Smooth muscle cell (in vitro differentiated cells): ENCODE results near the gene MRPL58. TPM values are rescaled to one million over a fixed set of nuclear protein-coding genes. Genes with fewer than 3 reads are reported as not detected.

ENCODE experiments used
- polyA plus RNA-seq: library from polyadenylated mRNA; unstranded; fragments of >200 nt; fragmentation: Nextera tagmentation; extraction: Ambion mirVana; gene quantifications from 2 replicates; pipeline ENCODE4 v1.2.1, GENCODE V29; 2016
- small RNA-seq: library from RNA; depleted of rRNA; stranded (forward); fragments of <200 nt; gene quantifications from one replicate; pipeline ENCODE3, GENCODE V24; 2014
- total RNA-seq: library from RNA; depleted of rRNA; stranded (reverse); fragments of >200 nt; gene quantifications from 2 replicates; pipeline ENCODE4 v1.2.3, GENCODE V29; 2014

MRPL58 gene
- total and polyA plus RNA-seq, 2 experiments from 2014 or later, result 36.2 to 75.6 TPM

Small RNA genes lying within 50 kb of the gene (small RNA-seq; reads per million reads assigned to genes)
- not detected for gene AC111186.1
- not detected for gene RN7SL573P
- not detected for gene RNU6-362P

Other genes with a start within 250 kb of the MRPL58 start
- gene NAT9, start 236.3 kb upstream of the MRPL58 start, total RNA-seq, result 21.4 and 23.5 TPM in 2 replicates
- 42.5 and 48.3 TPM in 2 replicates for gene NAT9, start 236.3 kb upstream of the MRPL58 start, polyA plus RNA-seq
- 0.13 TPM in 2 replicates for gene GRIN2C, start 152.8 kb upstream of the MRPL58 start, total RNA-seq
- 0.30 and 0.32 TPM in 2 replicates for gene GRIN2C, start 152.8 kb upstream of the MRPL58 start, polyA plus RNA-seq
- gene FDXR, start 139.7 kb upstream of the MRPL58 start, total RNA-seq, result 5.6 and 10.4 TPM in 2 replicates
- gene FDXR, start 139.7 kb upstream of the MRPL58 start, polyA plus RNA-seq, result 18.7 and 22.1 TPM in 2 replicates
- gene FADS6, start 119.0 kb upstream of the MRPL58 start, total RNA-seq, result 0.22 TPM in 1 of 2 replicates, not detected in the other
- gene FADS6, start 119.0 kb upstream of the MRPL58 start, polyA plus RNA-seq, result not detected in 2 replicates
- gene USH1G, start 89.4 kb upstream of the MRPL58 start, total RNA-seq, result 0.49 TPM in 2 replicates
- gene USH1G, start 89.4 kb upstream of the MRPL58 start, polyA plus RNA-seq, result 0.32 and 0.58 TPM in 2 replicates
- not detected in 2 replicates for gene OTOP2, start 88.4 kb upstream of the MRPL58 start, total RNA-seq
- not detected in 2 replicates for gene OTOP2, start 88.4 kb upstream of the MRPL58 start, polyA plus RNA-seq
- not detected in 2 replicates for gene OTOP3, start 76.8 kb upstream of the MRPL58 start, total RNA-seq
- gene OTOP3, start 76.8 kb upstream of the MRPL58 start, polyA plus RNA-seq, result not detected in 2 replicates
- gene HID1, start 39.9 kb upstream of the MRPL58 start, total RNA-seq, result 6.8 and 8.8 TPM in 2 replicates
- 3.3 and 22.0 TPM in 2 replicates for gene HID1, start 39.9 kb upstream of the MRPL58 start, polyA plus RNA-seq
- 35.9 and 40.7 TPM in 2 replicates for gene CDR2L, start 25.0 kb upstream of the MRPL58 start, total RNA-seq
- gene CDR2L, start 25.0 kb upstream of the MRPL58 start, polyA plus RNA-seq, result 37.8 and 39.9 TPM in 2 replicates
- gene ATP5PD, start 34.3 kb downstream of the MRPL58 start, total RNA-seq, result 233 and 309 TPM in 2 replicates
- gene ATP5PD, start 34.3 kb downstream of the MRPL58 start, polyA plus RNA-seq, result 318 and 321 TPM in 2 replicates
- gene KCTD2, start 34.6 kb downstream of the MRPL58 start, total RNA-seq, result 18.2 and 27.3 TPM in 2 replicates
- 11.1 and 12.7 TPM in 2 replicates for gene KCTD2, start 34.6 kb downstream of the MRPL58 start, polyA plus RNA-seq
- gene SLC16A5, start 75.3 kb downstream of the MRPL58 start, total RNA-seq, result 11.1 and 17.1 TPM in 2 replicates
- 19.5 and 22.0 TPM in 2 replicates for gene SLC16A5, start 75.3 kb downstream of the MRPL58 start, polyA plus RNA-seq
- gene ARMC7, start 97.3 kb downstream of the MRPL58 start, total RNA-seq, result 3.0 and 6.8 TPM in 2 replicates
- 1.8 and 3.5 TPM in 2 replicates for gene ARMC7, start 97.3 kb downstream of the MRPL58 start, polyA plus RNA-seq
- 25.8 and 39.9 TPM in 2 replicates for gene NT5C, start 119.1 kb downstream of the MRPL58 start, total RNA-seq
- gene NT5C, start 119.1 kb downstream of the MRPL58 start, polyA plus RNA-seq, result 46.8 and 53.5 TPM in 2 replicates
- gene JPT1, start 141.8 kb downstream of the MRPL58 start, total RNA-seq, result 103 and 141 TPM in 2 replicates
- gene JPT1, start 141.8 kb downstream of the MRPL58 start, polyA plus RNA-seq, result 240 and 288 TPM in 2 replicates
- gene SUMO2, start 170.3 kb downstream of the MRPL58 start, total RNA-seq, result 104 and 111 TPM in 2 replicates
- 416 and 419 TPM in 2 replicates for gene SUMO2, start 170.3 kb downstream of the MRPL58 start, polyA plus RNA-seq
- 24.0 and 29.2 TPM in 2 replicates for gene NUP85, start 193.0 kb downstream of the MRPL58 start, total RNA-seq
- 43.2 and 48.0 TPM in 2 replicates for gene NUP85, start 193.0 kb downstream of the MRPL58 start, polyA plus RNA-seq
- 16.1 and 20.5 TPM in 2 replicates for gene GGA3, start 248.9 kb downstream of the MRPL58 start, total RNA-seq
- gene GGA3, start 248.9 kb downstream of the MRPL58 start, polyA plus RNA-seq, result 23.7 and 23.9 TPM in 2 replicates
- gene MRPS7, start 249.2 kb downstream of the MRPL58 start, total RNA-seq, result 35.1 and 37.6 TPM in 2 replicates
- 97.2 and 111 TPM in 2 replicates for gene MRPS7, start 249.2 kb downstream of the MRPL58 start, polyA plus RNA-seq